GM18498 (cell line): ENCODE data around the gene FANCB.

Experiments
- ATAC-seq: cut with Tn5 transposase; IDR thresholded peaks from one replicate; pipeline ENCODE4 v1.9.1; 2021; ENCODE audit warnings: mild to moderate bottlenecking, moderate library complexity; ENCODE audit not compliant: unreplicated experiment

FANCB gene

DNA sequence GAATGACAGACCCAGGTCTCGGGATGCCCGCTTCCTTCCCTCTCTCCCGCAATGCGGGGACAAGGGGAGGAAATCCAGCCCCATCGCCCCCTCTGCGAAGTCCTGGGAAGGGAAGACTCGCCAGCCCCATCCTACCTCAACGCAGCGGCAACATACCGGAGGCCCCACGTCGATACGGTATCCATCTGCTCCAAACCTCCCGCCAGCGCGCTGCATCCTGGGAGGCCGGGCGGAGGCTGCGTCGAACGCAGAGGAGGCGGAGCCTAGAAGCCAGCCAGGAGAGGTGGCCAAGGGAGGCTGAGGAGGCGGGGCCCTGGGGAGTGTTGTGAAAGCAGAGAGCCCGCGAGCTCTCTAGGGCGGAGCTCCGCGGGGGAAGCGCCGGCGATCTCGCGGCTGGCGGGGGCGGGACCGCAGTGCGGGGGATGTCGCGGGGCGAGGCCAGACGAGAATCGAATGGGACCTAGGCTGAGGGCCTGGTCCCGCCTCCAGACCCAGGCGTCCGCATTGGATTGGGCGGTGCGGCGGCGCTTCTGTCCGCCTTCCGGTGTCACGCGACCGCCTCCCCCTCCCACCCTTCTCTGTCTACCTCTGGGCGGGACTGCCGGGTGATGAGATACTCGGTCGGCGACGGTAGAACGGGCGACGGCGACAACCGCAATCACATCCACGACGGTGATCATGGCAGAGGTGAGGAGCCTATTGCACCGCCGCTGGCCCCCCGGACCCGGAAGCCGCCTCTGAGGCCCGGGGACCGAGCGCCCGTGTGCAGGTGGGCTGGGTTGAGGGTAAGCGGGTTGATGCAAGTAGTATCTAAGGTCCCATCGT is at the start of gene FANCB, which contains the start of gene MOSPD2:
TSS of gene FANCB (minus strand) at position 219 of the 825 bp plus-strand sequence. CDS start 7,559 bp downstream, outside the sequence.
TSS of gene MOSPD2 (plus strand) at position 571 of the 825 bp plus-strand sequence. CDS start at position 679, 108 bp downstream.
- ATAC-seq, result peak; percentile 97

- ATAC-seq, result no peak
Observed at GRCh38 chrX:14922437-14922836, 49.6 kb upstream of the FANCB start.

DNA sequence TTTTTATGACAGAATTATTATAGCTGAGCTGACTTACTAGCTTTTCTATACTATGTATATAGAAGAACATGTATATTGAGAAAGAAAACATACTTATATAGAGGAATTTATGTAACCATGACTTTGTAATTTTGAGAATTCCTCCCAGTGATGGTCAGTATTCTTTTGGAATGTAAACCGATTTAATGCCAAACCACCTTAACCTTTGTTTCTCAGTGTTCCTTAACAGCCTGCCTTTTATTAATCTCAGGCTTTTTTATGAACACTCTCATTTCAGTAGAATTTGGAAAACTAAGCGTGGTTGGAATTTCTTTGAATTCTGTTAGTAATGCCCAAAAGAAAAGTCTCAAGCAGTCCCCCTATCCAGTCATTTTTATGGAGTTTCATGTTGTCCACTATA is 47.3 kb upstream of the FANCB start:
- ATAC-seq, result no peak

GRCh38 chrX:14919407-14919806 is 46.5 kb upstream of the FANCB start:
- ATAC-seq, result no peak

DNA sequence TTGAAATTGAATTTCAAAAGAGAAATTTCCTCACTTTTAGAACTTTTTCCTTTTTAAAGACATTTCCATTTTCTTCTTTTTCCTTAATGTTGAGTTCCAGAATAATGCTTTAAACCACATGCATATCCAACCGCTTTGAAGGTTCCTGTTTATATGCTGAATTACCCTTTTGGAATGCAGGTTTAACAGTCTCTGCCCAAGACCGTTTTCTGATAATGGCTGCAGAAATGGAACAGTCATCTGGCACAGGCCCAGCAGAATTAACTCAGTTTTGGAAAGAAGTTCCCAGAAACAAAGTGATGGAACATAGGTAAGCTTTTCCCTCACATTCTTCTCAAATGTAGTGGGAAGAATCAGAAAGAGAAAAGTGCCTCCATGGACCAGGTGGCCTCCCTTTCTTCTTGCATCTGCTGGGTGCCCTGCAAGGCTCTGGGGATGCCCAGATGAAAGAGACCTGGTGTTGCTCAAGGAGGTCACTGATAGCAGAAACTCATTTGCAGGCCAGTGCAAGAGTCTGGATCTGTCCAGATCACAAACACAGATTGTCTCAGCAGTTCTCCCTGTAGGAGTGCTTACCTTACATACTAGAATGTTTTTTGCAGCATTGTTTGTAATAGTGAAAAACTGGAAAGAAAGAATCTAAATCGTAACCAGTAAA is 43.3 kb upstream of the FANCB start:
- no peak for ATAC-seq

DNA sequence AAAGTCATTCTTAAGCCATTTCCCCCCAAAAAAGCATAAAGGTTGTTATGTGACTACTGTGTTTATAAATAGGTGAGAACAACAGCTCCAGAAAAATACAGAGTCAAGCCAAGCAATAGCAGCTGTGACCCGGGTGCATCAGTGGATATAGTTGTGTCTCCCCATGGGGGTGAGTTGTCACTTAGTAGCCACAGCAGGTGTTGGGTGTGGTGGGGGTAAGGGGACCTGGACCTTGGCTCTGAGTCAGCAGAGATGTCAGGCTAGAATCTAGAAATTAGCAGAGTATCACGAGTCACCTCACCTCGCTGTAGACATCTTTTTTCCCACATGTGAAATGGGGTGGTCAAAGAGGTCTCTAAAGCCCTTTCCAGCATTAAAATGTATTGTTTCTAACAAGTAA is 42.7 kb upstream of the FANCB start:
- ATAC-seq, result no peak

DNA sequence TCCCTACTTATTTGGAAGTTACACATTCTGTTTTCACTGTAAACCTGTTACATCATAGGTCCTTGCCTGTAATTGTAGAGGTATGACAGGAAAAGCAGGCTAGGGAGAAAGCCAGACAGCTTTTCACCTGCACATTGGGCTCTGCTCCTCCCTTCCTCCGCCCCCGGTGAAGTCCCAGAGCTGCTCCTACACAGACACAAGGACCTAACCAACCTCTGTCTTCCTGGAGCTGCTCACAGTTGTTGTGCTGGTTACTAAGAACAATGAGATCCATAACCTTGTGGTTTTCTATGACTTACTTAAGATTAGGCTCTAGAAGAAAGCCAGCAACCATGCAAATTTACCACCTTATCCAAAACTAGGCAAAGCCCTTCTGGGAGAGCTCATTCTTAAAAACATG is 40.4 kb upstream of the FANCB start:
- no peak for ATAC-seq

GRCh38 chrX:14903891-14904290 is 31.0 kb upstream of the FANCB start:
- ATAC-seq, result no peak

GRCh38 chrX:14902537-14902936 is 29.7 kb upstream of the FANCB start:
- no peak for ATAC-seq

GRCh38 chrX:14899607-14900006 is 26.7 kb upstream of the FANCB start:
- ATAC-seq, result peak; percentile 60

GRCh38 chrX:14897042-14897441 is 24.2 kb upstream of the FANCB start:
- ATAC-seq, result no peak

DNA sequence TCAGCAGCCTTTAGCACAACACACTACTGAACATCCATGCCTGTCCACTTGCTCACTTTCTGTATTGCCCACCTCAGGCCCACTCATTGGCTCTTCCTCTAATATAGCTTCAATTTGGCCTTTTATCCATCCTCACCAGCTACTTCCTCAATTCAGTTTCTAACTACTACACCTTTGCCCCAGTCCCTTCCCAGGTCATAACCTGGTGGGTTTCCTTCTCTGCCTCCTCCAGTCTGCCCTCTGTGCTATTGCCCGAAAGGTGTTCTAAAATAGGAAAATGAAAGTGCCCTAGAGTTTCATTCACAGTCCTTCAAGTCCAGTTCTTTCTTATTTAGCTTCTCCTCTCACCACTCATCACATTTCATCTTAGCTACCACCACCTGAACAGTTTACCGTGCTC is 23.4 kb upstream of the FANCB start:
- no peak for ATAC-seq

GRCh38 chrX:14886252-14886651 is 13.4 kb upstream of the FANCB start:
- ATAC-seq, result no peak

- no peak for ATAC-seq
Observed at GRCh38 chrX:14884714-14885113, 11.8 kb upstream of the FANCB start.

DNA sequence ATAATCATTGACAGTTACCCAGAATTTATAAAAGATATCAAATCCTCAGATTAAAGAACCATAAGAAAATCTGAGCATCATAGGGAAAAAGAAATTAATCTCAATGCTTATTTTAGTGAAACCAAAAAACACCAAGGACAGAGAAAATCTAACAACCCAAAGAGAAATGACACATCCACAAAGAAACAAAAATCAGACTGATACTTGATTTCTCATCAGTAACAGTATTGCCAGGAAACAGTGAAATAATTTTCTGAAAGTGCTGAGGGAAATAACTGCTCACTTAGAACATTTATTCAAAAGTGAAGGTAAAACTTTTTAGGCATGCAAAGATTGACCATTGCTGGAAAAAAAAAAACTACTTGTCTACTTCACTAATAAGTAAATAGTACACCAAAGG is 11.0 kb upstream of the FANCB start:
- ATAC-seq, result no peak

- no peak for ATAC-seq
Observed at GRCh38 chrX:14875624-14876023, 2.8 kb upstream of the FANCB start.

DNA sequence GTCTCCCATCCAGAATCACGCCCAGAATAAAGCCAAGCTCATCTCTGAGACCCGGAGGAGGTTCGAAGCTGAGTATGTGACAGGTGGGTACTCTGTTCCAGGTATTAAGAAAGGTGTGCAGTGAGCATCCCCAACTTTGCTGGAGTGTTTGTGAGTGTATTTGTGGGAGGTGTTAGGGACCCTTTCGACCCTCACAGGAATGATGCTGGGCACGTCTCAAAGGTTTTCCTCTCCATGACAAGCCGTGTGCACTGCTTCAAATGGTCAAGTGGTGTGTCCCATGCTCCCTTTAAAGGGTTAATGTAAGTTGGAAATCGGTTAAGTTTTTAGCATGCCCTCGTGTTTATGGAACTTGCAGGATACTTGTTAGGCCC is 794 bp upstream of the FANCB start:
- no peak for ATAC-seq

GRCh38 chrX:14872355-14872754 is 514 bp downstream of the FANCB start:
- no peak for ATAC-seq

DNA sequence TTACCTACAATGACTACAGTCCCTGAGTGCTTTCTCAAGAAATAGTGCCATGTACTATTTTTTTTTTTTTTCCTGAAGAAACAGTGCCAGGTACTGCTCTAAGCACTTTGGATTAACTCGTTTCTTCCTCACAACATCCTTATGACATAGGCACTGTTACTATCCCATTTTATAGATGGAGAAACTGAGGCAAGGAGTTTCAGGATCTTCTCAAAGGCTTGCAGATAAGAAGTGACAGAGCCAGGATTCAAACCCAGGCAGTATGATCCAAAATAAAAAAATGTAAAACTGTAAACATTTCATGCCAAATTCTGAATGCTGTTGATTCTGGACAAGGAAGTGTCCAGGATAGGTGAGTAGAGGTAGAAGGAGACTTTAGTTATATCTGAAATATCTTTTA is 1.1 kb downstream of the FANCB start:
- ATAC-seq, result no peak

DNA sequence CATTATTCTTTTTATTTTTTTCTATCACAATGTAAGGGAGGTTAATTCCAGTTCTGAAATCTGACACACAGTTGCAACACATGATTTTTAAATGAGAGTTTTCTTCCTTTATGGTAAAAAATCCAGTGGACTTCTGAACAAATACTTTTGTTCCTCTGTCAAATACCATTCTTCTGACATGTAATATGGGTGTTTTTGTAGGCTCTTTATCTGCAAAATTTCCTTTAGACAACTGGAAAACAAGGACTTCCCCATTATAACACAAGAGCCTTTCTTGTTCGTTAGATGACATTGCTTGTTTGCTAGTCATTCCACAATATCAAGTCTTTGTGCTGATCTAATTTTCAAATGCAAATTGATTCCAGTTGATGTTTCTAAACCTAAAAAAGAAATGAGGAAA is 7.7 kb downstream of the FANCB start:
- no peak for ATAC-seq

DNA sequence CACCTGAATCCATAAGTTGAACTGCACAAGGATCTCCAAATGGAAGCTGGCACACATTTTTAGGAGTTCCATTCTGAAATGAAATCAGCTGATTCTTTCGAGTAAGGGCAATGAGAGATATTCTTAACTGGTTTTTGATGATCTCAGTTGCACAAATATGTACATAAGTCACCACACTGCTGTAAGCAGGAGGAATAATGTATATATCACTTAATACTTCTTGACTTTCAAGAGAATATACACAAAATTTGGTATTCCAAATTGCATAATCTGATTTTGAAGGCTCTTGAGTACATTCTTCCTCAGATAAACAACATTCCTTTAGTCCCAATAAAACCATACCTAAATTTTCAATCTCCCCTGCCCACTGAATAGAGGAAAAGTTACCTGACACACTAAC is 8.2 kb downstream of the FANCB start:
- no peak for ATAC-seq

GRCh38 chrX:14851526-14851925 is 21.3 kb downstream of the FANCB start:
- no peak for ATAC-seq
